GM18517 (cell line): ENCODE data around the gene CATSPERD.
"Not testable (repeated sequence)": the region's sequence is repeated elsewhere in the genome, so short reads cannot be mapped to it uniquely, and the experiment has no call there.

Experiments
- ATAC-seq: cut with Tn5 transposase; IDR thresholded peaks from one replicate; pipeline ENCODE4 v1.9.1; 2021; ENCODE audit warnings: mild to moderate bottlenecking, moderate library complexity; ENCODE audit not compliant: unreplicated experiment

The CATSPERD gene

GRCh38 chr19:5719274-5719960, 1.0 kb upstream of the CATSPERD start:
- peak; percentile 1 for ATAC-seq

GRCh38 chr19:5727453-5728050, 7.1 kb downstream of the CATSPERD start:
- no peak for ATAC-seq

GRCh38 chr19:5733172-5733571, 12.7 kb downstream of the CATSPERD start:
- not testable (repeated sequence) for ATAC-seq

- no peak for ATAC-seq
Observed at GRCh38 chr19:5738423-5738822, 18.0 kb downstream of the CATSPERD start.

- no peak for ATAC-seq
Observed at GRCh38 chr19:5742051-5742450, 21.6 kb downstream of the CATSPERD start.

- ATAC-seq = no peak
Observed at GRCh38 chr19:5743630-5744029, 23.2 kb downstream of the CATSPERD start.

- ATAC-seq = not testable (repeated sequence)
Observed at GRCh38 chr19:5744999-5745398, 24.6 kb downstream of the CATSPERD start.

- not testable (repeated sequence) for ATAC-seq
Observed at GRCh38 chr19:5748920-5749319, 28.5 kb downstream of the CATSPERD start.

- no peak for ATAC-seq
Observed at GRCh38 chr19:5749505-5749904, 29.1 kb downstream of the CATSPERD start.

GRCh38 chr19:5751709-5752108, 31.3 kb downstream of the CATSPERD start:
- ATAC-seq = no peak

GRCh38 chr19:5753743-5754142, 33.3 kb downstream of the CATSPERD start:
- ATAC-seq = no peak

GRCh38 chr19:5762608-5763217, 42.3 kb downstream of the CATSPERD start:
- no peak for ATAC-seq

GRCh38 chr19:5765220-5765619, 44.8 kb downstream of the CATSPERD start:
- ATAC-seq = no peak

GRCh38 chr19:5767949-5768348, 47.5 kb downstream of the CATSPERD start:
- no peak for ATAC-seq

GRCh38 chr19:5772416-5772815, 52.0 kb downstream of the CATSPERD start:
- ATAC-seq = no peak

GRCh38 chr19:5773276-5773675, 52.8 kb downstream of the CATSPERD start:
- ATAC-seq = no peak

- ATAC-seq = no peak
Observed at GRCh38 chr19:5774921-5775320, 54.5 kb downstream of the CATSPERD start.

- no peak for ATAC-seq
Observed at GRCh38 chr19:5775668-5776309, 55.4 kb downstream of the CATSPERD start.

GRCh38 chr19:5778402-5778801, 58.0 kb downstream of the CATSPERD start:
- ATAC-seq = no peak

- not testable (repeated sequence) for ATAC-seq
Observed at GRCh38 chr19:5780916-5781315, 60.5 kb downstream of the CATSPERD start.

GRCh38 chr19:5782322-5782721, 61.9 kb downstream of the CATSPERD start:
- no peak for ATAC-seq
